ENCODE measurements around the gene FABP3. TPM values are rescaled to one million over a fixed set of nuclear protein-coding genes. Genes with fewer than 3 reads are reported as not detected.

FABP3 gene
- total and polyA plus RNA-seq, 2 of the 13 experiments (the other 11 are each of a cell fraction or from before 2014, with no cell fraction given), result 0.21 to 0.24 TPM

- no peak for TF ChIP-seq ZBTB40 (IDR thresholded peaks at IDR 0.05)
- TF ChIP-seq ZBTB40 (CRISPR knock-in tag; IDR thresholded peaks at IDR 0.05), result no peak
- peak; percentile 17; the same call in 1 of the 2 replicates for TF ChIP-seq ZFX (CRISPR knock-in tag; IDR thresholded peaks at IDR 0.05; ENCODE audit: low read depth)
- 0 out of 2 replicates have a peak, but pooled peaks have one; percentile 14 for TF ChIP-seq GATAD2A (CRISPR knock-in tag; IDR thresholded peaks at IDR 0.05)
- TF ChIP-seq SMAD3 (CRISPR knock-in tag; IDR thresholded peaks at IDR 0.05), result no peak
- TF ChIP-seq HNF1B (CRISPR knock-in tag; IDR thresholded peaks at IDR 0.05), result 0 out of 2 replicates have a peak, but pooled peaks have one; percentile 40
- peak; percentile 43; the same call in 1 of the 2 replicates for TF ChIP-seq ZNF607 (CRISPR knock-in tag; IDR thresholded peaks at IDR 0.05; ENCODE audit: borderline replicate concordance)
- TF ChIP-seq ZNF138 (CRISPR knock-in tag; IDR thresholded peaks at IDR 0.05; ENCODE audit: low read depth), result no peak
- no peak for TF ChIP-seq ZBTB43 (CRISPR knock-in tag; conservative IDR thresholded peaks at IDR 0.05)
- no peak for TF ChIP-seq REST (IDR thresholded peaks at IDR 0.05; ENCODE audit: borderline replicate concordance in 1 of 2, low read depth in 1 of 2, low read length in 2 of 2)
- TF ChIP-seq ASH2L (IDR thresholded peaks at IDR 0.05; ENCODE audit: insufficient read length, low read depth, low read length), result no peak
- TF ChIP-seq KLF6 (CRISPR knock-in tag; IDR thresholded peaks at IDR 0.05), result no peak
- TF ChIP-seq FLYWCH1 (CRISPR knock-in tag; IDR thresholded peaks at IDR 0.05), result no peak
These were observed 48.6 kb upstream of the FABP3 start (continued) for GRCh38 chr1:31421371-31422040.
